Spleen (tissue), 11 donors: ENCODE data around the gene SLC4A9. TPM values are rescaled to one million over a fixed set of nuclear protein-coding genes. Genes with fewer than 3 reads are reported as not detected.

Experiments
- DNase-seq: peaks from one replicate; pipeline ENCODE4 v3.0.0-alpha.2; 2020
- H3K27ac ChIP-seq, 8 donors: fragments of 200-600 bp; sonication (generic) in 7 of 8; 1 replicate in 4 of 8; 2 replicates in 4 of 8; pipeline versions ENCODE4 v1.5.0 to v1.8.0; 2016 to 2021; ENCODE audit warnings: inconsistent platforms in 4 of 8, mild to moderate bottlenecking in 4 of 8, moderate library complexity in 1 of 8
- H3K27me3 ChIP-seq, 7 donors: fragments of 200-600 bp; sonication (generic) in 6 of 7; replicated peaks in 1 of 7; 1 replicate in 4 of 7; 2 replicates in 3 of 7; pipeline versions ENCODE4 v1.5.0 to v1.8.0; 2016 to 2021; ENCODE audit warnings: inconsistent platforms in 3 of 7, mild to moderate bottlenecking in 1 of 7
- H3K36me3 ChIP-seq, 6 donors: fragments of 200-600 bp; sonication (generic) in 5 of 6; 1 replicate in 4 of 6; 2 replicates in 2 of 6; pipeline versions ENCODE4 v1.5.0 to v1.8.0; 2016 to 2021; ENCODE audit warnings: inconsistent platforms in 2 of 6
- H3K4me1 ChIP-seq, 6 donors: fragments of 200-600 bp; sonication (generic) in 5 of 6; 1 replicate in 3 of 6; 2 replicates in 3 of 6; pipeline versions ENCODE4 v1.5.0 to v1.8.0; 2016 to 2021; ENCODE audit warnings: inconsistent platforms in 3 of 6
- H3K4me3 ChIP-seq, 8 donors: fragments of 200-600 bp; sonication (generic) in 7 of 8; 1 replicate in 4 of 8; 2 replicates in 4 of 8; pipeline versions ENCODE4 v1.5.0 to v1.8.0; 2016 to 2021; ENCODE audit warnings: inconsistent platforms in 4 of 8, mild to moderate bottlenecking in 4 of 8, moderate library complexity in 2 of 8
- H3K9me3 ChIP-seq, 8 donors: fragments of 200-600 bp; sonication (generic) in 7 of 8; 1 replicate in 4 of 8; 2 replicates in 4 of 8; pipeline versions ENCODE4 v1.5.0 to v1.8.0; 2016 to 2021; ENCODE audit warnings: inconsistent platforms in 4 of 8
- CTCF ChIP-seq, 11 experiments: fragments of 200-600 bp in 7 of 11; fragments of 450-650 bp in 4 of 11; sonication (generic) in 4 of 11; IDR thresholded peaks in 8 of 11; conservative IDR thresholded peaks in 3 of 11; 1 replicate in 7 of 11; 2 replicates in 4 of 11; pipeline versions ENCODE4 v1.4.0 to v1.8.0; 2016 to 2021; ENCODE audit warnings: antibody characterized with exemption in 11 of 11, inconsistent platforms in 4 of 11, mild to moderate bottlenecking in 1 of 11
- POLR2A ChIP-seq, 3 donors: fragments of 450-650 bp; IDR thresholded peaks; one replicate each; pipeline ENCODE4 v1.5.1; 2017; ENCODE audit warnings: antibody characterized with exemption in 3 of 3, mild to moderate bottlenecking in 1 of 3
- POLR2AphosphoS5 ChIP-seq, 3 donors: sonication (generic); formaldehyde crosslinking; IDR thresholded peaks; one replicate each; pipeline ENCODE4 v1.5.1; 2017; ENCODE audit warnings: antibody characterized with exemption in 3 of 3
- WGBS, 5 donors: extraction: QIAGEN DNeasy Blood & Tissue Kit in 3 of 5; methylation state at CpG; one replicate each; pipeline versions ENCODE4 v1.1.5 to v1.1.7; 2013 to 2018; 5-methylcytosine and 5-hydroxymethylcytosine counted together
- intact Hi-C: fragments of 100-400 bp; cut with DNase I; formaldehyde crosslinking; loops from one replicate; pipeline ENCODE4 v1.15.0; 2023; ENCODE audit warnings: low total_unique reads
- polyA plus RNA-seq, 3 donors: library from polyadenylated mRNA; stranded (reverse); fragments of 200-250 nt; gene quantifications; one replicate each; pipeline ENCODE4 v1.2.1, GENCODE V29; 2013
- total RNA-seq, 7 donors: library from RNA; depleted of rRNA in 3 of 7; stranded (reverse); fragments of >200 nt in 3 of 7; fragmentation: NEBNext Ultra II Directional in 4 of 7; extraction: Animal tissue kit (Norgen Biotek cat#: 25700) in 4 of 7; gene quantifications; one replicate each; pipeline versions ENCODE4 v1.1.0 to v1.2.1, GENCODE V29; 2016 to 2021
- donor health status: healthy with polysubstance abuse.
- donor health status: DM: no; HTN: no; CAD: no; lungs with moderate emphysema.
- donor health status: DM: no; HTN: no; CAD: no.
- donor health status: Bipolar disorder and iron deficiency.
- donor health status: healthy.
- donor health status: DM: no; HTN: no; CAD: no.
- donor health status: DM: yes; HTN: yes; CAD: no.

SLC4A9 gene
- total and polyA plus RNA-seq, 10 donors, result 0.03 to 0.54 (median 0.10) TPM; not detected in 3

DNA sequence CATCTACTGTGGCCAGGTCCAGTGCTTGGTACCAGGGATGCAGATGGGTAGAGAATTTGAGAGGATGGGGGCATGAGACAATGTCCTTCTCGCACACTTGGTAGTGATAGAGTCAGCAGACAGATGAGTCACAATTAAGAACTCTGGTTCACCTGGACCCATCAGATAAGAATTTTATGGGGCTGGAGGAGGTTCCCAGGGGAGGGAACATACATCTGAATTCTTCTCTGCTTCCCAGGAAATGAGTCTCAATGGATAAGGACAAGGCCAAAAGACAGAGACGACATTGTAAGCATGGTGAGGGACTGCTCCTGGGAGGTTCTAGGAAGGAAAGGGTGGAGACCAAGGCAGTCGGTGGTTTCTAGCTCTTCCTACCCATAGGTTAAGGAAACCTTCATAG lies 5.3 kb downstream of the SLC4A9 start:
- intact Hi-C loops, result no loop called here
- Histone ChIP-seq H3K9me3 (no peaks in the 10 kb centered on the region), H3K4me3 (no peak overlapping the region), H3K27ac (no peak overlapping the region), H3K4me1 (peaks cover 0 to 12% (median 8%) of the 10 kb centered on the region in 6 donors), H3K27me3 (no peaks in the 10 kb centered on the region), H3K36me3 (no peaks in the 10 kb centered on the region)
- DNase-seq, result no peak
- 60 to 71% (median 63%) methylated on average over 3 of the region's 3 CpGs for WGBS, 5 donors
- TF ChIP-seq CTCF (IDR thresholded peaks at IDR 0.05 in 8 of 11, conservative IDR thresholded peaks at IDR 0.05 in 3 of 11) (no peak), POLR2AphosphoS5 (IDR thresholded peaks at IDR 0.05) (no peak), POLR2A (IDR thresholded peaks at IDR 0.05) (no peak)

DNA sequence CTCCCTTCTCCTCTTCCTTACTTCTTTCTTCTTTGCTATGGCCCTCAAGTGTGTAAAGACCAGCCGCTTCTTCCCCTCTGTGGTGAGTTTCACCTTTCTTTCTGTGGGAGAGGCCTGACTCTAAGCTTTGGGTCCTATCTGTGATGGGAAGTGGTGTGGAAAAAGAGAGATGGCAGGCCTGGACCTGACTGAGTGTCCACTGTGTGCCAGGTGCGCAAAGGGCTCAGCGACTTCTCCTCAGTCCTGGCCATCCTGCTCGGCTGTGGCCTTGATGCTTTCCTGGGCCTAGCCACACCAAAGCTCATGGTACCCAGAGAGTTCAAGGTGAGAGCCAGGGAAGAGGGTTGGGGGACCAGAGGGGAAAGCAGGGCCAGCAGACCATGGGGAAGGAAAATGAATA lies 5.9 kb downstream of the SLC4A9 start:
- H3K27me3 ChIP-seq, result no peaks in the 10 kb centered on the region
- no peak for TF ChIP-seq POLR2AphosphoS5 (IDR thresholded peaks at IDR 0.05)
- no peak for TF ChIP-seq POLR2A (IDR thresholded peaks at IDR 0.05)
- no peak for TF ChIP-seq CTCF (IDR thresholded peaks at IDR 0.05 in 8 of 11, conservative IDR thresholded peaks at IDR 0.05 in 3 of 11)
- no peaks in the 10 kb centered on the region for H3K36me3 ChIP-seq
- intact Hi-C loops, result no loop called here
- no peak for DNase-seq
- no peaks in the 10 kb centered on the region for H3K9me3 ChIP-seq
- peaks cover 0 to 12% (median 8%) of the 10 kb centered on the region in 6 donors for H3K4me1 ChIP-seq
- H3K4me3 ChIP-seq, result no peak overlapping the region
- WGBS, 5 donors, result 88 to 94% (median 90%) methylated on average over 4 of the region's 4 CpGs
- H3K27ac ChIP-seq, result no peak overlapping the region

DNA sequence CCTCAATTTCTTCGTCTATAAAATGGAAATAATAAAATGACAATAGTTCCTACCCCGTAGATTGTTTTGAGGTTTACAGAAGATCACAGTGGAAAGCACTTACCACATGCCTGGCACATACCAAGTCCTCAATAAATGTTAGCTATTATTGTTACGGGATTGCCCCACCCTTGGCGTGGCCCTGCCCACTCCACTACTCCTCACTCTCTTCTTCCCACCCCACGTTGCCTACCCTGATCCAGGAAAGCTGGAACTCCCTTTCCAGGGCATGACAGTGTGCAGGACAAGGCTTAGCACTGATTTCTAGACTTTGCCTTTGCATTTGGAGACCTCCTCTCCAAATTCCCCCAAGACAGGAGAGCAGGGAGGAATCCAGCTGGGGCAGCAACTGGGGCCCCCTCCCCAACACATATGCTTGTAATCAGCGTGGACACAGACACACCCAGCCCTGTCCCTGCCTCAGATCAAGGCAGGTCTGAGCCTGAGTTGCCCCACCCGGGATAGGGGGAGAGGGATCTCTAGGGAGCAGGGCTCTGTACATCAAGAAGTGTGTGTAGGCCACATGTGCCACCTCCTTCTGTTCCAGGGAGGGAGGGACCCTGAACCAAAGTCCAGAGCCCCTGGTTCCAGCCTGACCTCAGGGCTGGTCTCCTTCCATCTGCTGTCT lies 6.7 kb downstream of the SLC4A9 start:
- H3K4me1 ChIP-seq, result peaks cover 0 to 13% (median 8%) of the 10 kb centered on the region in 6 donors
- no peaks in the 10 kb centered on the region for H3K36me3 ChIP-seq
- intact Hi-C loops, result no loop called here
- DNase-seq, result no peak
- H3K27ac ChIP-seq, result no peak overlapping the region
- WGBS, 5 donors, result 68 to 85% (median 82%) methylated on average over 6 to 7 of the region's 7 CpGs
- H3K27me3 ChIP-seq, result no peaks in the 10 kb centered on the region
- no peaks in the 10 kb centered on the region for H3K9me3 ChIP-seq
- TF ChIP-seq POLR2A (IDR thresholded peaks at IDR 0.05) (no peak), CTCF (IDR thresholded peaks at IDR 0.05 in 8 of 11, conservative IDR thresholded peaks at IDR 0.05 in 3 of 11) (no peak), POLR2AphosphoS5 (IDR thresholded peaks at IDR 0.05) (no peak)
- H3K4me3 ChIP-seq, result no peak overlapping the region

- intact Hi-C loops, result no loop called here
- Histone ChIP-seq H3K27ac (no peak overlapping the region), H3K9me3 (no peaks in the 10 kb centered on the region), H3K4me1 (peaks cover 0 to 21% (median 10%) of the 10 kb centered on the region in 6 donors), H3K27me3 (no peaks in the 10 kb centered on the region), H3K36me3 (no peaks in the 10 kb centered on the region), H3K4me3 (no peak overlapping the region)
- TF ChIP-seq POLR2AphosphoS5 (IDR thresholded peaks at IDR 0.05) (no peak), POLR2A (IDR thresholded peaks at IDR 0.05) (no peak), CTCF (IDR thresholded peaks at IDR 0.05 in 8 of 11, conservative IDR thresholded peaks at IDR 0.05 in 3 of 11) (no peak)
- WGBS, 5 donors, result 85 to 93% (median 88%) methylated on average over 6 to 8 of the region's 8 CpGs
- no peak for DNase-seq
Observed at GRCh38 chr5:140367256-140368013, 7.4 kb downstream of the SLC4A9 start.
